ENCODE measurements around the gene PARD3. TPM values are rescaled to one million over a fixed set of nuclear protein-coding genes. Genes with fewer than 3 reads are reported as not detected.

Gene PARD3
- total RNA-seq, 2 donors from 2014 or later, result 31.6 to 41.6 TPM

DNA sequence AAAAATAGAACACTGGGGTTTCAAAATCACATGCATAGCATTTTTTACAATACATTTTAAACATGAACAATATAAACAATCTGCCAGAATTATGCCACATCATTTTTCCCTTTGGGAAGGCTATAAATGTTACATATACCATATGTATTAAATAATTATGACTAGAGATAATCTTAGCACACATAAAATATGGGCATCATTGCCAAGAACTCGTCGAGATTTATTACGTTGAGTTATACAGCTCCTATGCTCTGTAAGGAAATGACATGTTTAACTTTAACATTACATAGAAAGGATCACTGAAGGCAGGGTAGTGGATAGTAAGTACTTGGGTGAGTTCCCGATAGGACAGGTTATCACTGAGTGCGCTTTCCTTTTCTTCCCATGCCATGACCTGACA, 267.8 kb downstream of the PARD3 start:
- Histone ChIP-seq H3K36me3 (no peaks in the 10 kb centered on the region), H3K27me3 (no peaks in the 10 kb centered on the region), H3K4me3 (no peak overlapping the region), H3K27ac (no peak overlapping the region), H3K9me3 (no peaks in the 10 kb centered on the region), H3K4me1 (peaks cover 0 to 4% of the 10 kb centered on the region in 2 donors)
- TF ChIP-seq CTCF (IDR thresholded peaks at IDR 0.05), result no peak
- no peak for DNase-seq (ENCODE audit: low spot score)

- Histone ChIP-seq H3K27me3 (no peaks in the 10 kb centered on the region), H3K27ac (no peak overlapping the region), H3K4me1 (peaks cover 0 to 10% of the 10 kb centered on the region in 2 donors), H3K4me3 (no peak overlapping the region), H3K36me3 (no peaks in the 10 kb centered on the region), H3K9me3 (no peaks in the 10 kb centered on the region)
- TF ChIP-seq CTCF (IDR thresholded peaks at IDR 0.05), result no peak
- no peak for DNase-seq (ENCODE audit: low spot score)
Observed at GRCh38 chr10:34544400-34544799, 270.7 kb downstream of the PARD3 start.

GRCh38 chr10:34543716-34544115, 271.4 kb downstream of the PARD3 start:
- no peak for DNase-seq (ENCODE audit: low spot score)
- Histone ChIP-seq H3K36me3 (no peaks in the 10 kb centered on the region), H3K27me3 (no peaks in the 10 kb centered on the region), H3K4me3 (no peak overlapping the region), H3K4me1 (peaks cover 0 to 14% of the 10 kb centered on the region in 2 donors), H3K27ac (no peak overlapping the region), H3K9me3 (no peaks in the 10 kb centered on the region)
- TF ChIP-seq CTCF (IDR thresholded peaks at IDR 0.05), result no peak

- no peaks in the 10 kb centered on the region for H3K36me3 ChIP-seq
- no peak for DNase-seq (ENCODE audit: low spot score)
- TF ChIP-seq CTCF (IDR thresholded peaks at IDR 0.05), result no peak
- H3K9me3 ChIP-seq, result no peaks in the 10 kb centered on the region
- no peak overlapping the region for H3K27ac ChIP-seq
- no peak overlapping the region for H3K4me3 ChIP-seq
- no peaks in the 10 kb centered on the region for H3K27me3 ChIP-seq
- peaks cover 0 to 28% of the 10 kb centered on the region in 2 donors for H3K4me1 ChIP-seq
Observed at GRCh38 chr10:34540492-34540891, 274.6 kb downstream of the PARD3 start.

DNA sequence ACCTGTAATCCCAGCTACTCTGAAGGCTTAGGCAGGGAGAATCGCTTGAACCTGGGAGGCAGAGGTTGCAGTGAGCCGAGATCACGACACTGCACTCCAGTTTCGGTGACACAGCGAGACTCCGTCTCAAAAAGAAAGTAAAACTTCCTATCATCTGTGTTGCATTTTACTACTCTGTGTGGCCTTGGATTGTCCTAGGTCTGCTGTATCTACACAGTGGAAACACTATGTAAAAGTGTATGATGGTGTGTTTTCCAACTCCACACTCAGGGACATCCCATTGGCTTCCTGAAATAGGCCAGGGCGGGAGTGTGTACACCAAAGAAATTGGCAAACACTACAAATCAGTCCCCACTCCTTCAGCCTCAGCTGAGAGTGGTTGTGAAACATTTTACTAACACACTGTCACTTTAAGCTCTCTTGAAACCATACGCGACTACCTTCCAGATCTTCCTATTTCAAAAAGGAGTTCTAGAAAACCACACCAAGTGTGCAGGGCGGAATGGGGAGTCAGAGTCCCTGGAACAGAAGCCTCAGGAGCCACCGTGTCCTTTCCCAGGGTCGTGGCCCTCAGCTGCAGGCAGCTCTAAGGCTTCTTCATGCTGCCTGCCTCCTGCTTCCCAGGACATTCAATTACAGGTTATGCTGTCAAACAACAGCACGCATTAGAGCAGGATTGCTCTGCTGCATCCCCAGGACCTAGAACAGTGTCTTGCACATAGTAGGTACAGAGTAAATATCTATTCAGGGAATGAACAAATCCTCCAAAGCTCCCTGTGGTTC, 275.4 kb downstream of the PARD3 start:
- no peak for TF ChIP-seq CTCF (IDR thresholded peaks at IDR 0.05)
- H3K4me3 ChIP-seq, result peak overlapping the region in 1 of 2 donors; percentile 29
- DNase-seq (ENCODE audit: low spot score), result no peak
- H3K9me3 ChIP-seq, result no peaks in the 10 kb centered on the region
- peak overlapping the region; percentile 34 to 49 for H3K27ac ChIP-seq
- H3K27me3 ChIP-seq, result no peaks in the 10 kb centered on the region
- H3K4me1 ChIP-seq, result peaks cover 0 to 31% of the 10 kb centered on the region in 2 donors
- H3K36me3 ChIP-seq, result no peaks in the 10 kb centered on the region
